NCI-H748 (cell line): ENCODE measurements around the gene FBXO38.

Experiments used
- DNase-seq: peaks from one replicate; lab custom pipeline; 2025; ENCODE audit not compliant: unreplicated experiment; lab: John Stamatoyannopoulos, UW

The FBXO38 gene, protein sequence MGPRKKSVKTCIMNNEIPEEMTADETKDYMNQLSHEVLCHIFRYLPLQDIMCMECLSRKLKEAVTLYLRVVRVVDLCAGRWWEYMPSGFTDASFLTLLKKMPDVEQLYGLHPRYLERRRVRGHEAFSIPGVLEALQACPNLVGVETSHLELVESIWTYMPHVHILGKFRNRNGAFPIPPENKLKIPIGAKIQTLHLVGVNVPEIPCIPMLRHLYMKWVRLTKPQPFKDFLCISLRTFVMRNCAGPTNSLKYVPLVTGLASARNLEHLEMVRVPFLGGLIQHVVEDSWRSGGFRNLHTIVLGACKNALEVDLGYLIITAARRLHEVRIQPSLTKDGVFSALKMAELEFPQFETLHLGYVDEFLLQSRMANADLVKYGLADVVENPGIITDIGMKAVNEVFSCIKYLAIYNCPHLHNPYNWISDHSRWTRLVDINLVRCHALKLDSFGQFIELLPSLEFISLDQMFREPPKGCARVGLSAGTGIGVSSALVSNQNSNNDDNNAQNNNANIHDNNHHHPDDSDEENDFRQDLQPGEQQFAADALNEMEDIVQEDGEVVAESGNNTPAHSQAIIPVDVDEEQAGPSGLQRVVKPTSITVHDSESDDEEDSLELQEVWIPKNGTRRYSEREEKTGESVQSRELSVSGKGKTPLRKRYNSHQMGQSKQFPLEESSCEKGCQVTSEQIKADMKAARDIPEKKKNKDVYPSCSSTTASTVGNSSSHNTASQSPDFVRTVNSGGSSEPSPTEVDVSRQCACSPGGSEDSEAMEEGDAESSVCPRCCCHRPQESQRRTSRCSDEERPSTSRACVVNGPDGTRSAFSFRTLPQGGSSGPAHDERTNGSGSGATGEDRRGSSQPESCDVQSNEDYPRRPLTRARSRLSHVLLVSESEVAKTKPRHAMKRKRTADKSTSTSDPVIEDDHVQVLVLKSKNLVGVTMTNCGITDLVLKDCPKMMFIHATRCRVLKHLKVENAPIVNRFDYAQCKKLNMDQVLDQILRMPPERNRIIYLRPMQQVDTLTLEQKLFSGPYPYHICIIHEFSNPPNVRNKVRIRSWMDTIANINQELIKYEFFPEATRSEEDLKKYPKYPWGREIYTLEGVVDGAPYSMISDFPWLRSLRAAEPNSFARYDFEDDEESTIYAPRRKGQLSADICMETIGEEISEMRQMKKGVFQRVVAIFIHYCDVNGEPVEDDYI

DNA sequence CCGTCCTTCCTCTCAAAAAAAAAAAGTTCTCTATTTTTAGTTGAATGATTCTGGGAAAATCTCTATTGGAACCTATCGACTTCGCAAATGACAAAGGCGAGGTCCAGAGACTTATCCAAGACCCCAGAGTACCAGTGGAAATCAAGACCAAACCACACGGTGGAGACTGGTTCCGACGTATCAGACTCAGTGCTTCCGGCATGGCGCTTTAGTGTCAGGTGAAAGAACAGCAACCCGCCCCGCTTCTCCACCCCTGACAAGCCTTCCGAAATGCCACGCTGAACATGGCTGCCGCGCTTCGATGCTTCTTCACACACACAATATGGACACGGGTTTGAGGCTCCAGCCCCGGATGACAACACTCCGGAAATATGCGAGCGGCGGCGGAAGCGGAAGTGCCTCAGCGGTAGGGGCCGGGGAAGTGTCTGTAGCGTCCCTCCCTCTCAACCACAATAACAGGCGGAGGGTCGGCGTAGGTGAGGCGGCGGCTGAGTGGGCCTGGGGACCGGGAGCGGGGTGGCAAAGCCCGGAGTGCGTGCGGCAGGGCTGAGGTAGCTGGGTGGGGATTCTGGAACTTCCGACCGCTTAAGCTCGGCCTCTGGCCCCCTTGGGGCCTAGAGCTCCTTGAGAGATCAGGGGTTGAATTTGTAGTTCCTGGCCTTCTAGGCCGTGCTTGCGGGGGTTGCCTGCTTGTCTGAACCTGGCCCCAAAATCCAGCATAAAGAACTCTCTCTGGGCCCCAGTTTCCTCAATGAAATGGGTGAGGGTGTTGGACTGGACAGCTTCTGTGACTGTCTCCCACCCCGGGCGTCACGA, at the start of gene FBXO38:
Gene FBXO38 (plus strand): TSS at position 395 of the 816 bp plus-strand sequence. CDS start 10,819 bp downstream, outside the sequence.
- DNase-seq: peak; percentile 98

DNA sequence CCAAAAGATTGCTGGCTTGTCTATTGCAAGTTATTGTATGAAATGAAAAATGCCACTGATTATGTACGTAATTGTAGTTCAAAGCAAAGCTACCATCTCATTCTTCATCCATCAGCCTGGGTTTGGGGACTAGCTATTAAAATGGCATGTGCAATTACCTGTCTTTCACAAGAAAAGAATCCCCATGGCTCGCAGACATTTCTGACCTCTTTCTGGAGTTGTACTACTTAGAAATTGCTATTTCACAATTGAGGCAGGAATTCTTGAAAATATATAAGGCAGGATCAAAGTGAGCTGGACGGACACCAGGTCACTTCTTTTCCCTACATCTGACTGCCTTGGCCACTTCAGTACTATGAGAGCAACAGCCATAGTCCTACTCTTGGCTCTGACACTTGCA, 48.5 kb upstream of the FBXO38 start, which contains the start of gene SPINK9:
Gene SPINK9 (plus strand): TSS at position 301 of the 400 bp plus-strand sequence. CDS start 55 bp downstream, at position 356.
- no peak for DNase-seq

DNA sequence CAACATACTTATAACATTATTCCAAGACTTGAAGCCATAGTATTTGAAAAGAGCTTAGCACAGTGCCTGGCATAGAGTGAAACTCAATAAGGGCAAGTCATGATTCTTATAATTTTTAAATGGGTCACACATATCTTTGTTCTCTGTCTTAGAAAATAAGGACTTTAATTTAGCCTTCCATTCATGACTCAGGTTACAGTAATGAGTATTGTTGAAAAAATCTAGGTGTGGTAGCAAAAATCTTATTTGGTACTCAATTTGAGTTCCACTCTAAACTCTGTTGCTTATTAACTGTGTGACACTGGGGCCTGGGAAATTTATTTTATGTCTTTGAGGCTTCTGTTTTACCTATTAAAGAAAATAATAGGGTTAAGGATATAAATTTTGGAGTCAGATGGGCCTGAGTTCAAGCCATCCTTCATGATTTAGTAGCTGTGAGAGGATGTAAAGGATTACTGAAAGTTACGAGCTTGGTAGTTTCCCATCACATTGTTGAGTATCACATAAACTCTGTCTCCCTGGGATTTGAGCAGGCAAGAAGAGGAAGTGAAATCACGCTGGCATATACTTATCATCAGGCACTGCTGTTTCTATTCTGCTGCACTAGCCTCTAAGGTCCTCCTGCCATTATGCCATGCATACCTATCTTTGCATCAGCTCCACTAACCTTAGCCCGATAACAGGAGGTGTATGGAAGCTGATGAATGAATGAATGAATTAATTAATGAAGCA, 46.9 kb upstream of the FBXO38 start:
- DNase-seq: no peak

DNA sequence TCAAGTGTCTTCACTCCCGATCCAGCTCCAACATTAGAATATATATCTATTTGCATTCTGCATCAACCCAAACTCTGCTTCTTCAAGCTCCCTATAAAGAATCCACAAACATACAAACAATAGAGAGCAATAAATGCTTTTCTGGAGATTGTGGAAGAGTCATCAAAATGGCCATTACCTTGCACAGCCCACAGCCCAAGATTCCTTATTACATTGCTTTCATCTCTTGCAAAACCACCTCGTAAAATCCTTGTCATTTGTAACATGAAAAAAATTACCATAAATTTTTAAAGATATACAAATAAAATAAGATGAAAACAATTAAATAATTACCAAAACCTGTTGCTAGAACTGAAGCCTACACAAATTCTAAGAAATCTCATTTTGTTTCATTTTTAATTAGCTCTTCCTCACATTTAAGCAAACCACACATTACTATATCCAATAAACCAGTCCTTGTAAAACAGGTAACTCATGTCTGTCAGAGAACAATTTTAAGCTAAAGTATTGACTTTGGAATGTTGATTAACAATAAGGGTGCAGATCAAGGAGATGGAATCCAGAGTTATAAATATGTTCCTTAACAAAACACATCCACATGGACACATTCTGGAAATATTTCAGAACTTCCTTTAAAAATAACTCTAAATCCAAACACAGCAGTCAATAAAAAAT, 41.2 kb upstream of the FBXO38 start:
- DNase-seq: no peak

DNA sequence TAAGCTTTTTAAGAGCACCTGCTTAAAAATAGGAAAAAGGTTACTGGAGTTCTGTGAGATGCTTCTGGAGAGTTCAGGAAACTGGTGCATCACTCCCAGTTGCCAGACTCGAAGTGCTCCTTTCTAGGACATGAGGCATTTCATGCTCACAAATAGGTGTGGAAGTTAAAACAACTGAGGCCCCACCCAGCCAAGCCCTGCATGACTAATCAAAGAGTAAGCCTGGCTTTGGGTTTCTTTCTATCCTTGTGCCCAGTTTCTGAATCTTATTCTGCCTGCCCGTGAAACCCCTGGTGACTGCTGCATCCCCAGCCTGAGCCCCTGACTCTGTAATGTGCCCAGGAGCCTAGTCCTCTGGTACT, 40.7 kb upstream of the FBXO38 start:
- DNase-seq: no peak

DNA sequence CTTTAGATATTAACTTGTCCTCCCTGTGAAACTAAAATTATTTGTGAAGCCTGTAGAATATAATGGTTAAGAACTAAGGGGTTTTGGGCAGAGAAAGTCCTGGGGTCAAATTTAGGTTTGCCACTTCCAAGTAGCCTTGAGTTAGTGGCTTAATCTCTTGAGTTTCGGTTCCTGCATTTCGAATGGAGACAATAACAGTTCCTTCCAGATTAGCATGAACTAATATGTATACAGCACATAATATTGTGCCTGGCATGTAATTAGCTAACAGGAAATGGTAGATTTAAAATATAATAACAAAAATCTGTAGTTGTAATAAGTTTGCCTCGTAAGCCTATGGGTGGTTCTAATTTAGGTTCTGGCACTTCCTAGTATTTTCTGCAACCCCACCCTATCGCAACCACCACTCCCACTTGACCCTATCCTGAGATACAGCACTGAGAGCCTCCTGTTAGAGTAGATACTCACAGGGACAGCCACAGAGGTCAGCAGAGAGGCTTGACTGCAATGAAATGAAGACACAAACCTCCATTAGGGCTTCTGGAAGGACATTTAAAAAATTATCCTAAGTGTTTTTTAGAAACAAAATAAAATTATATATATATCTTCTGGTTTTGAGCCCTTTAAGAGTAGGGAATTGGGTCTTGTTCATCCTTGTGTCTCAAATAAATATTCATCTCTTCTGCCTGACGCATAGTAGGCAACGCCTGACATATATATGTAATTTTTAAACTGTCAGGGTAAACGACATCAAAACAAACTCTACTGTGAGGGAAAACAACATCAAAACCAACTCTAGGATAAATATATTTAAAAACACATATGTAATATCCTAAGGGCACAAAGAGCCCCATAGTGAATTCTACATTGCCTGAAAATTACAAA, 39.9 kb upstream of the FBXO38 start:
- DNase-seq: no peak

DNA sequence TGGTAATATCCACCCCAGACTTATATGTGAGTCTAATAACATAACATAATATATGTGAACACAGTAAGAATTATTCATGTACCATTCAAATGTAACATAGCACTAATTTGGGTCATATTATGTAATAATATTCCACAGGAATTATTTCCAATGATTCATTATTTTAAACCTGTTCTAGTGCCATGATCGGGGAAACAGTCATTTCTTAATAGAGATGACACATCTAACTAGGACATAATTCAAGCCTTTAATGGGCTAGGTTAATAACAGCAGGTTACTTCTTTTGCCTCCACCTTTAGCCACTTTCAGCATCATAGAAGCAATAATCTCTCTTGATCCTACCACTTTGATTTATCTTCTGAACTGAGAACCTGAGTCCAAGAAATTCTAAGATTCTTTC, 36.1 kb upstream of the FBXO38 start:
- DNase-seq: no peak

DNA sequence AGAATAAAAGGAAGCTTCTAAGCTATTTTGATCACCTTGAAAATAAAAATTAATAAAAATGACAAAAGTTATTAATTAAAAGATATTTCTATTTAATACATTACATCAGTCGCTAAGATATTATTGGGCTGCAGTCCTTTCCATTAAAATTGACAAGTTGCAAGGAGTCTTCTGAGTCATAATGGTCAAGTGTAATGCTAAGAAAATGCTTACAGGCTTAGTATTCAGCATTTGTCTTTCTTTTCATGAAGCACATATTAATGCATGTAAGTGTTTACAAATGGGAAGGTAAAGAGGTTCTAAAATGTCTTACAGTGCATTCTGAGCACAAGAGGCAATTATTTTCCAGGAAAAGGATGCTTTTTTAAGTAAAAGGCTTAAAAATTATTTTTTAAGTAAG, 31.1 kb upstream of the FBXO38 start:
- no peak for DNase-seq

DNA sequence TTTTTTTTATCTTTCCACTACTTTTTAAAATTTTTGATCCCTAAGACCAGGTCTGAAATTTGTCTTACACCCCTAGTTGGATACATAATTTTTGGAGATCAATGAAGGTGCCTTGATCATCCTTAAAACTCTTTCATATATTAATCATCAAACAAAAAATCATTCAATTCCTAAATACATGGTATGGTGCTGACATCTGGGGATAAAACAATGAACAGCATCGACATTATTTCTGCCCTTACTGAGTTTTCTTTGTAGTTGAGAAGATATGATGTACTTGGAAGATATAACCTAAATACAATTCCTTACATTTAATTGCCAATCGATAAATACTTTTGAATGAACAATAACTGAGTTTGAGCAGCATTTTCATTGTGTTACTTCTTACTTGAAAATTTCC, 30.1 kb upstream of the FBXO38 start:
- DNase-seq: no peak

DNA sequence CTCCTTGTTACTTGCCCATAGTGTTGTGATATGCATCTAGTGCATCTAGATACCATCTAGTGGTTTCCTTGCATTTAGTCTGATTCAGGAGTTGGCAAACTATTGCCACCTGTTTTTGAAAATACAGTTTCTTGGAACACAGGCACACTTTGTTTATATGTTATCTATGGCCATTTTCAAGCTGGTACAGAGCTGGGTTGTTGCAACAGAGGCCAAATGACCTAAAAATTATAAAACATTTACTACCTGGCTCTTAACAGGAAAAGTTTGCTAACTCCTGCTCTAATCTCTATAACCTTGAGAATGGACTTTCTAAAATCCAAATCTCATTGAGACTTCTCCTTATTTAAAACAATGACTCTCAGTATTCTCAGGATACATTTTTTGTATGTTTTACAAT, 19.4 kb upstream of the FBXO38 start:
- DNase-seq: no peak

DNA sequence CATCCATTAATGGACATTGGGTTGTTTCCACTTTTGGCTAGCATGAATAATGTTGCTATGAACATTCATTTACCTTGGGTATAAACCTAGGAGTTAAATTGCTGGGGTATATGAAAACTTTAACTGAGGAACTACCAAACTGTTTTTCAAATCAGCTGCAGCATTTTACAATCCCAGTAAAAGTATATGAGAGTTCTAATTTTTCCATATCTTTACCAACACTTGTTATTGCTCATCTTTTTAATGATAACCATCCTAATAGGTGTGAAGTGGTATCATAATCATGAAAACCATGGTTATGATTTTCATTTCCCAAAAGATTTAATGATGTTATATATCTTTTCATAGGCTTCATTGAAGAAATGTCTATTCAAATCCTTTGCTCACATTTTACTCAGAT, 15.5 kb upstream of the FBXO38 start:
- no peak for DNase-seq

DNA sequence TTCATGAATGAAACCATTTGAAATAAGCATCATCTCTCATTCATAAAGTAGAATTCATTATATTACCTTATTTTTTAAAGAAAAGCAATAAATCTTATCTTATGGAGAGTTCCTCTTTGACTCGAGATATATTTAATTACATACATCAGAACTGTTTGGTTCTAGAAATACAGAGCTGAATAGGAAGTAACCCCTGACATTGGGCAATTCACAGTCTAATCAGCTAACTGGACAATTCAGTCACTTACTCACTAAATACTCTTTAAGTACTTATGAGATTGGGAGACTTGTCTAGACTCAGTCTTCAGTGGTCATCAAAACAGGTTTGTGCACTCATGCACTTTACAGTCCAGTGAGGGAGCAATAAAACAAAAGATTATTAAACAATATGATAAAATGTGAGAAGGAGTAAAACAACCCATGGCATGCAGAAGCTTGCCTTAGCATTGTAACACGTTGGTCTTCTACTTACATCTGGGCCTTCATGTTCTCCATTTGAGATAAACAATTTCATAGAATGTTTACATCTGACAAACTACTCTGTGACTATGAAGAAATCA, 11.5 kb upstream of the FBXO38 start:
- no peak for DNase-seq

DNA sequence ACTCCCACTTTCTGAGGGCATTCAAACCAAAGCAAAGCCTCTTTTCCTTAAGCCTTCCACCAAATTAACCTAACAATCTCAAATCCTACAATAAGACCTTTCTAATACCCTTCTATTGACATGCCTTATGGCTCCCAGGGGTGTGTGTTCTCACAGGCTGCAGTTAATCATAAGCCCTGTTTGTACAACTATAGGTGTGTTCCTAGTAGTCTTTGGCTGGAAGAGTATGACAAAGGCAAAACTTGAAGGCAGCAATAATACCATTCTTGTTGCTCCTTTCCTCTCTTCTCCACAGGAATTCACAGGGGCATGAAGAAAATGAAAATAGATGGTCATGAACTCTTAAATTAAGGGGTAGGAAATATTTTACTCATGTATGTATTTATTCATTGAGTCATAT, 10.9 kb upstream of the FBXO38 start:
- DNase-seq: no peak

DNA sequence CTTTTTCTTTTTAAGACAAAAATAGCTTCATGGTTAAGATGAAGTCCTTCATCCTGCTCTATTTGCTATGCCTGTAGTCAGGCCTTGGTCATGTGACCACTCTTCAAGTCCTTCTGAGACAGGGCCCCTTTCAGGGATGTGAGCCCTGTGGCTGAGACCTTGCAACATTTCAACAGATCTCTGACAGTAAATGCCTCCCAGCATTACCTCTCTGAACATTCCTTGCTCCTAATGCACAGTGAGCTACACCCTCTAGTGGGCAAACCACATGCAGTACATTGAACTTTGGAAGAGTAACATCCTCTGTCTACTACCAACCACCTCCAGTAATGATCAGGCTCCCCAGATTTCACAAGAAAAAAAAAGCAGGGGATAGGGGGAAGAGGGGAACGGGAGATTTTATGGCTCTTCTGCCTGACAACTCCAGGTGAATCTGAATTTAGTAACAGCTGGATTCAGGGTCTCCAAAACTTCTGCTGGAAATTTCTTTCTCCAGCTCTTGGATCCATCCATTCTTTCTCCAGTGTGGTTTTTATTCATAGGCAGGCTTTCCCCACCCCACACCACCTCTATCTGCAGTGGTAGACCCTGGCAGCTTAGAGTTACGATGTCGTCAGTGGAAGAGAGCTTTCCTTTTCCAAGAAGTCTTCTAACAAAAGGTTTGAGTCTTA, 8.9 kb upstream of the FBXO38 start:
- DNase-seq: peak; percentile 74

DNA sequence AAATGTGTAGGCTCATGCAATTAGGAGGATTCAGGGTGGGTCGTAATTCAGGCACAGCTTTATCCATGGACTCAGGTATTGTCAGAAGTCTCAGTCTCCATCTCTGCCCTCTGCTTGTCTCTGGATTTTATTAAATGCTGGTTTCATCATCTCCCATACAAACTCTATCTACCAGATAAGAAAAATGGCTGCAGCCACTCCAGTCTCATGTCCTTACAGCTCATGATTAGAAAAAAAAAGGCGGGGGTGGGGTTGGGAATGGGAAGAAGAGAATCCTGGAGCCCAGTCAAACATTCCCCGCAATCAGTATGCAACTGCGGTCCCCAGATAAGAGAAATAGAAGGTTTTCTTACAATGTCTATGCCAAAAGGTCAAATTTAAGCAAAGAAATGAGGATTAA, 7.6 kb upstream of the FBXO38 start:
- DNase-seq: no peak

DNA sequence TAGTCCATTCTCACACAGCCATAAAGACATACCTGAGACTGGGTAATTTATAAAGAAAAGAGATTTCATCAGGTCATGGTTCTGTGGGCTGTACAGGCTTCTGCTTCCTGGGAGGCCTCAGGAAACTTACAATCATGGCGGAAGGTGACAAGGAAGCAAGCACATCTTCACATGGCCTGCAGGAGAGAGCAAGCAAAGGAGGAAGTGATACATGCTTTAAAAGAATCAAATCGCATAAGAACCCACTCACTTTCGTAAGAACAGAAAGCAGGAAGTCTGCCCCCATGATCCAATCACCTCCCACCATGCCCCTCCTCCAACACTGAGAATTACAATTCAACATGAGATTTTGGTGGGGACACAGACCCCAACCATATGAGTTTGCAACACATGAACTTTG, 5.1 kb upstream of the FBXO38 start:
- DNase-seq: no peak

DNA sequence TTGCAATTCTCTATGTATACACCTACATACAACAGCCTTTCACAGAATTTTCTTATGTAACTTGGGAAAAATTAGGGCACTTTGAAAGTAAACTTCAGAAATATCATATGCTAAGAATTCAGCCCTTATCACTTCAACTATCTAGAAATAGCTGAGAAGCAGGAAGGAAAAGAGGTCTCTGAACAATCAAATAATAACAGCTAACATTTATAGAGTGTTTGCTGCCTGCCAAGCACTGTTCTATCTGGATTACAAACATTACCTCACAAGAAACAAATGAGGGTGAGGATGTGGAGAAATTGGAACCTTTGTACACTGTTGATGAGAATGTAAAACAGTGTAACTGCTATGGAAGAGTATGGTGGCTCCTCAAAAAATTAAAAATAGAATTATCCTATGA, 4.4 kb upstream of the FBXO38 start:
- DNase-seq: no peak

DNA sequence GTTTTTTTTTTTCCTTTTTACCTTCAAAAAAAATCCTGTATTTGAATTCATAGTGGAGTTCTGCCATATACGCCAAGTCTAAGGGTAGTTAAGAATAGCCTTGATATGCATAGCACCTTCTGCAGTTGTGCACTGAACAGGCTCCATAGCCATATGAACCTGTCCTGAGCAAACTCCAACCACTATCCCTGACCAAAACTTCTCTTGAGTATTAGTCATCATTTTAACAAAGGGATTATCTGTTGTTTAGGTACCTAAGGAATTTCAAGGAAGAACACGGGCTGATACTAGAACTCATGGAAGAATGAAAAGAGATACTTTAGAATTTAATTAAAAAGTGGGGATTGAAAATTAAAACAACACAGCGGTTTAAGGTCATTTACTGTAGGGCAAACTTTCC, 1.9 kb upstream of the FBXO38 start:
- DNase-seq: no peak
